ENCODE results near the gene TMEM108.

The TMEM108 gene

DNA sequence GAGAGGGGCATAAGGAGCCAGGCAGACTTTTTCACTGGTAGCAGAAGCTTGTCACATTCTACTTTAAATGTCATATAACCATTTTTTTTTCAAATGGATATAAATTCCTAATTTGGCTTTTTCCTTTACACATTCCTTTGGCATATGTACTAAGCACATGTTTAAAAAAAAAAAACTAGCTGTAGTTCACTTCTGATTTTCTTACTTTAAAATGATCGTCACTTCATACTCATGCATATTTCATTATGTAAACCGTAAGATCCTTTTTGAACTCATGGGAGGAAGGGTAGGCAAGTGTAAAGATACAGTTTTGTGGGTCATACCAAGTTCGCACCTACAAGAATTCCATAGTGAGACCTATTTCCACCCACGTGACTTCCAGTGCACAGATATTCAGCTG, 316.5 kb downstream of the TMEM108 start:
- no peak for DNase-seq (ENCODE audit: low spot score)

DNA sequence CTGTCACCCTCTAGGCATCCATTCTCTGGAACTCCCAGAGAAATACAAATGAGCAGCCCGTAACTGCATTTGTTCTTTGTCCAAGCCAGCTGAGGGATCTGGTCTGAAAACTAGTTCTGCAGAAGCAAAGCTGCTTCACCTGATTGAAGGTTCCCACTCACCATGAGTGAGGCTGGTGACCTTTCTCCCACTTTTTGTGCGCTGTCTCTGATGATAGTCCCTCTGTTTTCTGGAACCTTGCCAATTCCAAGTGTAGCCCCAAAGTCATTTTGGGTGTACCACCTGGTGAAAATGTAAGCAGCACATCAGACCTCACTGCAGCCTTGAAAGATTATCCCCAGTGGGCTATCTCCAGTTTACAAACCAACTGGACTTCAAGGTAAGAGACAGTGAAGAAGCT, 322.3 kb downstream of the TMEM108 start:
- no peak for DNase-seq (ENCODE audit: low spot score)

DNA sequence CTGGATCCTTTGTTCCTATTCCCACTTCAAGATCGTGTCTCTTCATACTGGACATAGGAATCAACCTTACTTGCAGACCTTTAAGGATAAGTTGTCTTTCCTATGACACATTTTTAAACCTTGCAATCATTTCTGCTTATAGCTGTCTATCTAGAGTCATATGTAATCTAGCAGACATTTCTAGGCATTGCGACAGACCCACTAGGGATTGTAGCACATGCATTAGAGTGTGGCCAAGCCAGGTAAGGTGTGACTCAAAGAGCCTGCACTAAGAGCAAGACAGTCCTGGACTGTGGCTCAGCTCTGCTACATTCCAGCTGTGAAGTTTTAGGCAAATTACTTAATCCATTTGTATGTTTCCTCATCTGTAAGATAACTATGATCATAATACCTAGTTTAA, 322.8 kb downstream of the TMEM108 start:
- no peak for DNase-seq (ENCODE audit: low spot score)

DNA sequence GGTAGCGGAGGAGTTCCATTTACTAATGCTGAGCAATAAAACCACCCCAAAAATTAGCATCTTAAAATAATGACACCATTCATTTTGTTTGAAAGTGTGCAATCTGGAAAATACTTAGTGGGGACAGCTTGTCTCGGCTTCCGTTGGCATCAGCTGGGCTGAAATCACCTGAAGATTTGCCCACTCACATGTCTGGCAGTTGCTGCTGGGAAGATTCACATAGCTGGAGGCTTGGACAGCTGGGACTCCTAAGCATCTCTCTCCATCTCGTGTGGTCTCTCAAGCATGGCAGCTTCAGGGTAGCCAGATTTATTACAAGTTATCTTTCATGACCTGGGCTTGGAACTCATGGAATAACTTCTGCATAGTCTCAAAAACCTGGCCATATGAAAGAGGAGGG, 323.2 kb downstream of the TMEM108 start:
- DNase-seq (ENCODE audit: low spot score), result no peak

DNA sequence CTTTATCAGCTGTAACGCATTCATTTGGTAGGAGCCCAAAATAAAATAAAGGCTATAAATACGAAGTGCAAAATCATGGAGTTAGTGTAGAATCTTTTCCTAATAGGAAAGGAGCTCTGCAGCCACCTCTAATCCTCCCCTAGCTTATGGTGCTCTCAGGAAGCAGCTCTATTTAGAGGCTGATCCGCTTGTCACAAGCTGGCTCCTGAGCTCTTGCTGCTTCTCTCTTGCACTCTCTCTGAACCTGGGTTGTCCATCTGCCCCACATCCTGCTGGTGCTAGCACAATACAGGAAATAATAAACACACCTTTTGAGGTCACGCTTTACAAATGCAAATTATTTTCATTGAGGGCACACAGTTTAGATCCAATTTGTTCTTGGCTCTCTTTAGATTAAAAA, 324.3 kb downstream of the TMEM108 start:
- no peak for DNase-seq (ENCODE audit: low spot score)

DNA sequence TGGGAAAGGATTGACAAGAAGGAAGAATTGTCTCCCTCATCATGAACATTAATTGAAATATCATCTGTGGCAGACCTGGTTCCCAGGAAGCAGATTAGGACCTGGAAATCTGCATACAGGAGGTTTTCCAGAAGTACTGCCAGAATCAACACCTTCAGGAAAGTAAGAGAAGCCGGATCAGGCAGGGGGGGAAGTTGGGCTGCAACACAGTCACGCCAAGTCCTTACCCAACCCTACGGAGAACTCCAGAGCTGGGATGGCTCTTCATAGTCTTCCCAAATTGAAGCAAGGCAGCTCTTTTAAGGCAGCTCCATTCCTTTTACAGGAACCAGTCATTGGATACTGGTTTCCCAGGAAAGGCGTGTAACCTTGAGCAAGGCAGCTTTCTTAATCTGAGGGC, 326.5 kb downstream of the TMEM108 start:
- no peak for DNase-seq (ENCODE audit: low spot score)

DNA sequence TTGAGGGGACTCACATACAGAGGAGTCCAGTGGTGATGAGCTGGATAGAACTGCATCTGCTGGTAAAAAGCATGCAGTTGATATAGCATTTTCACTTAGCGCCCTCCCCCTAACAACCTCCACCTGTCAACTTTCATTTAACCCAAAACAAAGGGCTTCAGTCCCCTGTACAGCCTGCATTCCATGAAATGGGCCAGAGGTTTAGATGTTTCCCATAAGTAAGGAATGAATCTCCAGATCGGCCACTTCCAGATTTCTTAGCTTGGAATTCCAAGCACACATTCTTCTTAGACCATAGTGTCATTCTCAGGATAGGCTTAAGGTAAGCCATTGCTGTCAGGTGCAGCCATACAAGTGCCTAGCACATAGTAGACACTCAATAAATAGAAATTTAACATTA, 328.7 kb downstream of the TMEM108 start:
- DNase-seq (ENCODE audit: low spot score), result no peak

DNA sequence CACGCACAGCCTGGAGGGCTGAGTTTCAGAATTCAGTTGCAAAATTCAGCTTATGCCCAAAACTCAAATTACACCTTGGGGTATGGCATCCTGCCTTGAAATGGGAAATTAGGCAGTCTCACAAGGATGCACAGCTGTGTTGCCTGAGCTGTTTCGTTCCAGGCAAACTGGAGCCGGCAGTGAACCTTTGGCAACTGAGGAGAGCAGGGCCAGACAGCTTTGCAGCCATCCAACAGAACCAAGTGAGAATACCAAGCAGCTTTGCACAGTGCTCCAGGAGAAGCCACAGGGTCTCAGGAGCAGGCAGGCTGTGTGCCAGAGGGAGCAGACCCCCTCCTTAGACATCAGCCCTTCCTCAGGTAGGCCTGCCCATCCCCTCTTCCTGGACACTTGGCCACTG, 329.2 kb downstream of the TMEM108 start:
- DNase-seq (ENCODE audit: low spot score), result no peak

DNA sequence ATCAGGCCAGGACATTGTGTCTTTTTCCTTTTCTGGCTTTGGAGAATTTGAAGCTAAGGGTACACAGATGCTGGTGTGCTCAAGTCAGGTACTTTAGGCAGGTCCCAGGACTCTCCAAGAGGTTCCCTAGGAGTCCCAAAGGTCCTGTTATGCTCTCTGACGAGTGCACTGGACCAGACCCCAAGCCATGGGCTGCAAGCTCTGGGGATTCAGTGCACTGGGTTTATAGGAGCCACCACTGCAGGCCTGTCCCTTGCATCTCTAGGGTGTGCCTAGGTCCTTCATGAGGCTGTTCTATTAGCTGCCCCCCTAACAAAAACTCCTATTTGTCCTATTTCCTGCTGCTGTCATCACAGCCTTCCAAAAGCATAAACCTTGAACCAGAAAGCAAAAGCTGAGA, 329.8 kb downstream of the TMEM108 start:
- DNase-seq (ENCODE audit: low spot score), result no peak

DNA sequence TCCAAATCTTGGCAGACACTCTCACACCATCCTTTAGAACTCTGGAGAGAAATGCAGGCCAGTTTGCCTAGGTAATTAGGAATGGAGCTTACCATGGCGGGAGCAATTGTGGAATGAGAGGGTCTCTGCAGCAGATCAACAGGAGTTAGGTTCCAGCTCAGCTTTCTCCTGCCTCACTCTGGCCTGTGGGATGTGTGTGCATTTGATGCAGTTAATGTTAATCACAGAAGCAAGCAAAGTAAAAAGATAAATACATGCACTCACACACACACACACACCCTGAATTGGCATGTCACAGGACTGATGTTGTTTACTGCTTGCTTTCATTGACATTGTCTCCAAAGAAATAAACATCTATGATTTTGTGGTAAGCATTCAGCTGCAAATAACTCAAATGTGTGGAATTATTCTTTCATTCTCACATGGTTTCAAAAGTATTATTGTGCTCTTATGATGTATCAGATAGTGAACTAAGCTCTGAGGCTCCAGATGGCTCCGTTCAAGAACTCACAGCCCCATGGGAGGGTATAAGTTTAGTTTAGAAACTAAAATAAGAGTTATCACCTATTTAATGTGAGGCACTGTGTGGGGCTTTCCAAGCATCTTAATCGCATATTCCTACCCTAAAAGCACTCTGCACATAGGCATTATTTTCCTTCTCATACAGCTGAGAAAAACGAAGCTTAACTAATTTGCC, 330.3 kb downstream of the TMEM108 start:
- DNase-seq (ENCODE audit: low spot score), result no peak

DNA sequence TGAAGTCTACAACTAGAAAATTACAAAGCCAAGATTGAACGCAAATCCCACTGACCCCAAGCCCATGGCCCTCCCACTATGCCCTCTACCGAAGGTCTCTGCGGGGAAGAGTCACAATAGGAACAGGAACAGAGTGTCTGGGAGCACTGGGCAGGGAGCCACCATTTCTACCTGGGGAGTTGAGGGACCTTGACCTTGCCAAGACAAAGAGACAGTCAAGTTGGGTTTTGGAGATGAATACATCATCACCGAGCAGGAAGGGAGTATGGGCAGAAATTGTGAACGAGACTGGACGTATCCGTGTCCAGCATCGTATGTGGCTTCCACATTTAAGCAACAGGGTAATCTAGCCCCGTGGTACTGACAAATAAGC, 330.9 kb downstream of the TMEM108 start:
- DNase-seq (ENCODE audit: low spot score), result no peak

DNA sequence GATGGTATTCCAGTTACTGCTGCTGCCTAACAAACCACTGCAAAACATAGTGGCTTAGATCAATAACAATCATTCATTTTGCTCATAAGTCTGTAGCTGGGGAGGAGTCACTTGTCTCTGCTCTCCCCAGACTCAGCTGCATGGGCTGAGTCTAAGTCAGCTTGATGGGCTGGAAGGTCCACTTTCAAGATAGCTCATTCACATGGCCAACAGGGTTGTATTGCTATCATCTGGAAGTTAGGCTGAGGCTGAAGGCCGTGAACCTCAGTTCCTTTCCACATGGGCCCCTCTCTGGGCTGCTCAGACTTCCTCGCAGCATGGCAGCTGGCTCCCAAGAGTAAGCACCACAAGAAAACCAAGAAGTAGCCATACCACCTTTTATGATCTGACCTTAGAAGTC, 333.0 kb downstream of the TMEM108 start:
- no peak for DNase-seq (ENCODE audit: low spot score)

DNA sequence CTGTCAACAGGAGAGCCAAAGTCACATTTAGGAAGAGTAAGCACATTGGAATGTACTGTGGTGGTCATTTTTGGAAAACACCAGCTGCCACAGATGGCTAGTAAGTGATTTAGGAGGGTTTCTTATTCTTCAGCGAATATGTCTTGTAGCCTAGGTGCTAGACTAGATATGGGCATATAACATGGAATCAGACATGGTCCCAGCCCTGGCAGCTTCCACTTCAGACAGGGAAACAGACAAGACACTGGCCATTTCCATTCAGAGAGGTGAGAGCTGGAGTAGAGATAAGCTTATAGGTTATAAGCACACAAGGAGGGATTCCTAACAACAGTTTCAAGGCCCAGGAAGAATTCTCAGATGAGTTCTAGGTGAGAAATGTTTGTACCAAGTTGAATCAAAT, 333.5 kb downstream of the TMEM108 start:
- DNase-seq (ENCODE audit: low spot score), result no peak

DNA sequence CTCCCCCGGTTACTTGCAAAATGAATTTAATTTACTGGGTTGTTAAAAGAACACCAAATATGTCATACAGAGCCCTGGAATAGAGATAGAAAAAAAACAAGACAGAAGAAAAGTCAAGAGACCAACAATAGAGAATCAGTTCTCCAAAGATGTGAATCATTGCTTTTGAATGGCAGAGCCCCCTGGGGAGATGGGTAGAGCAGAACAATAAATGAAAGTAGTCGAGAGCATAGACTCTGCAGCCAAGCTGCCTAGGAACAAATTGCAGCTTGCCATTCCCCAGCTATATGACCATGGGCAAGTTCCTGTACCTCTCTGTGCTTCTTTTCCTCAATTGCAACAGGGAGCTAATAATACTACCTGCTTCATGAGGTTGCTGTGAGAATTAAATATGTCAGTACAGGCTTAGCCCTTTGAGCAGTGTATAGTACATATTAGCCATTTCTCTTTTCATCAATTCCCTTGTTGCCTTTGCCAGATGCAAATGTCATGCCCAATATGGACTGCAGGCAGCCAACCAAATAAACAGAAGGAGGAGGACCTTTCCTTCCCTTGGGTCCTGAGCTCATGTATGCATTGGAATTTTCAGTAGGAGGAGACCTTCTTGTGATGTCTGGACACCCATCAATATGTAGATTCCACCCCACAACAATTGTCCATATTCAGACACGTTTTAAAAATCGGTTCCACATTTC, 336.7 kb downstream of the TMEM108 start:
- no peak for DNase-seq (ENCODE audit: low spot score)

DNA sequence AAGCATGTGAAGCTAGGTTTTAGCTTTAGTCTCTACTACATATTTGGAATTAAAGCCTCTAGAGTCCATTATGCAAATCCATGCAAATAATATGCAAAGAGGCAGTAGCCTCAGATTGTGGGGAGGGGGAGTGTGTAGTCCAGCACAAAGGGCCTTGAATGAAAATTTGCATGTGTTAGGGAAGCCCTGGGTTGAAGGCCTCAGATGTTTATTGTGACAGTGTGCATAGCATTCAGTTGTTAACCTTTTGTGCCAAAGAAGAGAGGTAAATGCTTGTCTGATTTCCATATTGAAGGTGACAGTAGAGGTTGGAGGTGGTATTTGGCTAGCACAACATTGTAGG, 337.2 kb downstream of the TMEM108 start:
- no peak for DNase-seq (ENCODE audit: low spot score)

DNA sequence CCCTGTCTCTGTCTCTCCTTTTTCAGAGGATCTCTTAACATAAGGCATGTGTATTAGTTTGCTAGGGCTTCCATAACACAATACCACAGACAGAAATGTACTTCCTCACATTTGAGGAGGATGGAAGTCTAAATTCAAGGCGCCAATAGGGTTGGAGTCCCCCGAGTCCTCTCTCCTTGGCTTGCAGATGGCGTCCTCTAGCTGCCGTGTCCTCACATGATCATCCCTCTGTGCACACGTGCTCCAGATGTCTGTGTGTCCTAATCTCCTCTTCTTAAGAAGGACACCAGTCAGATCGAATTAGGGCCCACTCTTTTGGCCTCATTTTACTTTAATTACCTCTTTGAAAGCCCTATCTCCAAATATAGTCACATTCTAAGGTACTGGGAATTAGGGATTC, 338.6 kb downstream of the TMEM108 start:
- DNase-seq (ENCODE audit: low spot score), result no peak

DNA sequence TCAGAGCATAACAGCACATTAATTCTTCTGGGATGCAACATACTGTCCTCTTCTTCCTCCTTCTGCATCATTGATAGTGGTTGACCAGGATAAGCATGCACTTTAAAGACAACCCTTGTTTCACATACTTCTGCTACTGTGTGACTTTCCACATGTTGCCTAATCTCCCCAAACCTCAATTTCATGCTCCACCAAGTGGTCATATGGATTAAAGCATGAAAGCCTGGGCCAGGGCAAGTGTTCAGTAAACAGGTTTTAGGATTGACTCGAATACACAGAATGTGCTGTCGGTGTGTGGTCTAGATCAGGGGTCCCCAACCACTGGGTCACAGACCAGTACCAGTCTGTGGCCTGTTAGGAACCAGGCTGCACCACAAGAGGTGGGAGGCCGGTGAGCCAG, 339.2 kb downstream of the TMEM108 start:
- DNase-seq (ENCODE audit: low spot score), result peak; percentile 44

DNA sequence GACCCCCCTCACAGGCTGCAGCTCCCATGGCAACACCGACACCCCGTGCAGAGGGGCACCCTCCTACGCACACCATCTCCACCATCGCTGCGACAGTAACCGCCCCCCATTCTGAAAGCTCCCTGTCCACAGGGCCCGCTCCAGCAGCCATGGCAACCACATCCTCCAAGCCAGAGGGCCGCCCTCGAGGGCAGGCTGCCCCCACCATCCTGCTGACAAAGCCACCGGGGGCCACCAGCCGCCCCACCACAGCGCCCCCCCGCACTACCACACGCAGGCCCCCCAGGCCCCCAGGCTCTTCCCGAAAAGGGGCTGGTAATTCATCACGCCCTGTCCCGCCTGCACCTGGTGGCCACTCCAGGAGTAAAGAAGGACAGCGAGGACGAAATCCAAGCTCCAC, 341.7 kb downstream of the TMEM108 start:
- no peak for DNase-seq (ENCODE audit: low spot score)

DNA sequence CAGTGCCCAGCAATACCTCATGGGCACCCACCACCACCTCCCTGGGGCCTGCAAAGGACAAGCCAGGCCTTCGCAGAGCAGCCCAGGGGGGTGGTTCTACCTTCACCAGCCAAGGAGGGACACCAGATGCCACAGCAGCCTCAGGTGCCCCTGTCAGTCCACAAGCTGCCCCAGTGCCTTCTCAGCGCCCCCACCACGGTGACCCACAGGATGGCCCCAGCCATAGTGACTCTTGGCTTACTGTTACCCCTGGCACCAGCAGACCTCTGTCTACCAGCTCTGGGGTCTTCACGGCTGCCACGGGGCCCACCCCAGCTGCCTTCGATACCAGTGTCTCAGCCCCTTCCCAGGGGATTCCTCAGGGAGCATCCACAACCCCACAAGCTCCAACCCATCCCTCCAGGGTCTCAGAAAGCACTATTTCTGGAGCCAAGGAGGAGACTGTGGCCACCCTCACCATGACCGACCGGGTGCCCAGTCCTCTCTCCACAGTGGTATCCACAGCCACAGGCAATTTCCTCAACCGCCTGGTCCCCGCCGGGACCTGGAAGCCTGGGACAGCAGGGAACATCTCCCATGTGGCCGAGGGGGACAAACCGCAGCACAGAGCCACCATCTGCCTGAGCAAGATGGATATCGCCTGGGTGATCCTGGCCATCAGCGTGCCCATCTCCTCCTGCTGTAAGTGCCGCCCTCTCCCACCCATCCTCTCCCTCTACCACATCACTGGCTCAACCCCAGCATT, 342.5 kb downstream of the TMEM108 start:
- no peak for DNase-seq (ENCODE audit: low spot score)

DNA sequence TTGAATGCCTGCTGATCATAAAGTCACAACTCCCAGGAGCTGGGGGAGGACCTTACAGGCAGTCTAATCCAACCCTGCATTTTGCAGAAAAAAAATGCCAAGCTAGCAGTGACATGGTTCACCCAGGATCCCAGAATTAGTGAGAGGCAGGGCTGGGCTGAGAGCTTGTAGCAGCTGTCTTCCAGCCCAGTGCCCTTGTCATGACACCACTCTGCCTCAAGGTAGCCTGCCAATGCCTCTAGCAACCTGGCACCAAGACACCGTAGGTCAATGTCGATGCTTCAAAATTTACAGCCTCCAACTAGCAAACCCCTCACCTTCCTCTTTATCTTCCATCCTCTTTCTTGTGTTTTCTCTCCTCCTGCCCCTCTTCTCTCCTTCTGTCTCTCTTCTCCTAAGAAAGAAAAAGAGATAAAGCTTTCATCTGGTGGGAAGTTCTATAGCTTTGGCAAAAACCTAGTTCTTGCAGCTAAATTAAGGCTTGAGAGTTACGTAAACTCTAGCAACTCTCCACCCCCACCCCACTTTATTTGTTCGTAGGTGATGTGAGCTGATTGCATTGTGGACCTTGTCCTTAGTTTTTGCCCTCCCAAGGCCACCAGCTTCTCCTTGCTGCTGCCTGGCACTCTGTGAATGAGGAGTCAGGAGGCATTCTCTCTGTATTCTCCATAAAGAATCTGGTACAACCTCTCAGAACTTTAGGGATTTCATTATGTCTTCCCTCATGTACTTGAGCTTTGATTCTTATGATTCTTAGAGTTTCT, 343.3 kb downstream of the TMEM108 start:
- no peak for DNase-seq (ENCODE audit: low spot score)

DNA sequence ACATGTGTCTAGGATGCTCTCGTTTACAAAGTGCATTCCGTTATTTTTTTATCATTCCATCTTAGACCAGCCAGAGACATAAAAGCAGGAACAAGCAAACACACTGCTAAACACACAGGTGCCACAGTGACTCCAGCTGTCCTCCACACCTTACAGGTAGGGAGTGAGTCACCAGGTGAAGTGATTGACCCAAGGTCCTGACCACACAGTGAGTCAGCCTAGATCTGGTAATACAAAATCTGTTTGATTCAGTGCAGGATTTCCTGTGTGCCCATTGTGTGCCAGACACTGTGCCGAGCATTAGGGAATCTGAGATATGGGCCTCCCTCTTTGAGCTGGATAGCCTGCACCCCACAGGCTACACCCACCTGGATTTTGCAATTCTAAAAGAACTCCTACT, 345.0 kb downstream of the TMEM108 start:
- no peak for DNase-seq (ENCODE audit: low spot score)

DNA sequence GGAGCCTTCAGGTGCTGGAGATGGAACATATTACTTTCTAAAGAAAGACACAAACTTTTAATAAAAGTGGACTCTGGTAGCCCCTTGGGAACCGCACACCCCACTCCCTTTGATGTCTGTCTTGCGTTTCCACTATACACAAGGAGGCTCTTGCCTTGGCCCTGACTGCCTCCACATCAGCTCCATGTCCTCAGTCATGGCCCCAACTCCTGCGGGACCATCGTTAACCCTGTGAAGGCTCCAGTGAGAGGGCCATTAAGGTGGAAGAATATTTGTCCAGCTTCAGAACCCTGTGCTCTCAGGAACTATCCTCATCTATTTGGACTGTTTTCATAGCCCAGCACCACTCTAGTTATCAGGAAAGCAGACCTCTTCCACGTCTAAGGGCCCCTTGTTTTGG, 345.6 kb downstream of the TMEM108 start:
- no peak for DNase-seq (ENCODE audit: low spot score)

Data from RKO (cell line).